HG03575 (cell line): Measurements from ENCODE around the gene ZNF12.
"Not testable (repeated sequence)": the region's sequence is repeated elsewhere in the genome, so short reads cannot be mapped to it uniquely, and the experiment has no call there.

Experiments used
- ATAC-seq: cut with Tn5 transposase; IDR thresholded peaks from one replicate; pipeline ENCODE4 v1.9.1; 2021; ENCODE audit not compliant: unreplicated experiment, insufficient number of reproducible peaks, low FRiP score; ENCODE audit errors: extremely low read depth

ZNF12 gene

GRCh38 chr7:6701860-6702259 is 4.9 kb downstream of the ZNF12 start:
- ATAC-seq, result no peak

GRCh38 chr7:6700793-6701192 is 6.0 kb downstream of the ZNF12 start:
- ATAC-seq, result no peak

- no peak for ATAC-seq
Measured at GRCh38 chr7:6691609-6692106, 15.1 kb downstream of the ZNF12 start.

DNA sequence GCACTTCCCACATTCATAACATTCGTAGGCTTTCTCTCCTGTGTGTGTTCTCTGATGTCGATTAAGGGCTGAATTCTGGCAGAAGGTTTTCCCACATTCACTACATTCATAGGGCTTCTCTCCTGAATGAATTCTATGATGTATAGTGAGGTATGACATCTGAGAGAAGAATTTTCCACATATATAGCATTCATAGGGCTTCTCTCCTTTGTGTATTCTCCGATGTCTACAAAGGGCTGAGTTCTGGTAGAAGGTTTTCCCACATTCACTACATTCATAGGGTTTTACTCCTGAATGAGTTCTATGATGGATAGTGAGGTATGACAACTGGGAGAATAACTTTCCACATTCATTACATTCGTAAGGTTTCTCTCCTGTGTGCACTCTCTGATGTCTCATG is 15.6 kb downstream of the ZNF12 start:
- no peak for ATAC-seq

- no peak for ATAC-seq
Measured at GRCh38 chr7:6680146-6680545, 26.6 kb downstream of the ZNF12 start.

DNA sequence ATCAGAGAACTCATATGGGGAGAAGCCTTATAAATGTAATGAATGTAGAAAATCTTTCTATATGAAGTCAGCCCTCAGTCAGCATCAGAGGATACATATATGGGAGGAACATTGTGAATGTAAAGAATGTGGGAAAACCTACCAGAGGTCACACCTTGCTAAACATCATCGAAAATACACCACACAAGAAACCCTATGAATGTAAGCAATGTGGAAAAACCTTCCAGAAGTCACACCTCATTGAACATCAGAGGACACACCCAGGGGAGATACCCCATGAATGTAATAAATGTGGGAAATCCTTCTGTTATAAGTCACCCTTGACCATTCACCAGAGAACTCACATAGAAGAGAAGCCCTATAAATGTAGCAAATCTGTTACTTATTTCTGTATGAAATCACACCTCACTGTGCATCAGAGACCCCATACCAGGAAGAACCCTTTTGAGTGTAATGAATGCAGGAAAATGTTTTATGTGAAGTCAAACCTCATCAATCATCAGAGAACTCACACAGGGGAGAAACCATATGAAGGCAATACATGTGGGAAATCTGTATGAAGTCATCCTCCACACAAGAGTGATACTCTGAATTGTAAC is 30.8 kb downstream of the ZNF12 start:
- ATAC-seq, result no peak

DNA sequence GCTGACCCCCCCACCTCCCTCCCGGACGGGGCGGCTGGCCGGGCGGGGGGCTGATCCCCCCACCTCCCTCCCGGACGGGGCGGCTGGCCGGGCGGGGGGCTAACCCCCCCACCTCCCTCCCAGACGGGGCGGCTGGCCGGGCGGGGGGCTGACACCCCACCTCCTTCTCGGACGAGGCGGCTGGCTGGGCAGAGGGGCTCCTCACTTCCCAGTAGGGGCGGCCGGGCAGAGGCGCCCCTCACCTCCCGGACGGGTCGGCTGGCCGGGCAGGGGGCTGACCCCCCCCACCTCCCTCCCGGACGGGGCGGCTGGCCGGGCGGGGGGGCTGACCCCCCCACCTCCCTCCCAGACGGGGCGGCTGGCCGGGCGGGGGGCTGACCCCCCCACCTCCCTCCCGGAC is 35.9 kb downstream of the ZNF12 start:
- ATAC-seq, result not testable (repeated sequence)

GRCh38 chr7:6658618-6659345 is 48.0 kb downstream of the ZNF12 start:
- ATAC-seq, result no peak

DNA sequence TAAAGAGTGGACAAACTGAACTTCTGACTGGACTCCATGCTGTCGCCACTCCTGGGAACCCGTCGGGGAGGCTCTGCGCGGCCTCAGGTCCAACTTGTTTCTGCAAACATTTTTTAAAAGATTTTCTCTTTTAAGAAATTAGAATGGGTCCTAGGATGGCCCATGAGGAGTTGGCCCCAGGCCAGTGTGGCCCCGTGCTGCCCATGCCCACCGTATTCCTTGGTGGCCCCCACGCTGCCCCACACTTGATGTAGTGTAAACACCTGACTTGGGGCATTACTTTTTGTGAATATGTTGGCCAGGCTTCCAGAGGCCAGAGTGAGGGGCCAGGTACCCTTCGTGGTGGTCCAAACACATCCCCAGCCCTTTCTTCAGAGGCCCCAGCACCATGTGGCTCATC is 50.3 kb downstream of the ZNF12 start:
- no peak for ATAC-seq

GRCh38 chr7:6655636-6656385 is 50.9 kb downstream of the ZNF12 start:
- ATAC-seq, result no peak

- no peak for ATAC-seq
Measured at GRCh38 chr7:6654842-6655610, 51.7 kb downstream of the ZNF12 start.

- no peak for ATAC-seq
Measured at GRCh38 chr7:6654113-6654841, 52.5 kb downstream of the ZNF12 start.

- no peak for ATAC-seq
Measured at GRCh38 chr7:6653071-6654003, 53.4 kb downstream of the ZNF12 start.

DNA sequence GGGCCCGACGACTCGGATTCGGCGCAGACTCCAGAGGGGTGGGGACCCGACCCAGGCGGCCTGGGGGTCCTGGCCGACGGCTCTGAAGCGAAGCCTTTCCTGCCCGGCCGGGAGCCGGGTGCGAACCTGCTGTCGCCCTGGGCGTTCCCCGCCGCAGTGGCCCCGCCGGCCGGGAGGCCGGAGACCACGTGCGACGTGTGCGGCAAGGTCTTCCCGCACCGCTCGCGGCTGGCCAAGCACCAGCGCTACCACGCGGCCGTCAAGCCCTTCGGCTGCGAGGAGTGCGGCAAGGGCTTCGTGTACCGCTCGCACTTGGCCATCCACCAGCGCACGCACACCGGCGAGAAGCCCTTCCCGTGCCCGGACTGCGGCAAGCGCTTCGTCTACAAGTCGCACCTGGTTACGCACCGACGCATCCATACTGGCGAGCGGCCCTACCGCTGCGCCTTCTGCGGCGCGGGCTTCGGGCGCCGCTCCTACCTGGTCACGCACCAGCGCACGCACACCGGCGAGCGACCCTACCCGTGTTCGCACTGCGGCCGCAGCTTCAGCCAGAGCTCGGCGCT is 54.2 kb downstream of the ZNF12 start:
- ATAC-seq, result no peak

DNA sequence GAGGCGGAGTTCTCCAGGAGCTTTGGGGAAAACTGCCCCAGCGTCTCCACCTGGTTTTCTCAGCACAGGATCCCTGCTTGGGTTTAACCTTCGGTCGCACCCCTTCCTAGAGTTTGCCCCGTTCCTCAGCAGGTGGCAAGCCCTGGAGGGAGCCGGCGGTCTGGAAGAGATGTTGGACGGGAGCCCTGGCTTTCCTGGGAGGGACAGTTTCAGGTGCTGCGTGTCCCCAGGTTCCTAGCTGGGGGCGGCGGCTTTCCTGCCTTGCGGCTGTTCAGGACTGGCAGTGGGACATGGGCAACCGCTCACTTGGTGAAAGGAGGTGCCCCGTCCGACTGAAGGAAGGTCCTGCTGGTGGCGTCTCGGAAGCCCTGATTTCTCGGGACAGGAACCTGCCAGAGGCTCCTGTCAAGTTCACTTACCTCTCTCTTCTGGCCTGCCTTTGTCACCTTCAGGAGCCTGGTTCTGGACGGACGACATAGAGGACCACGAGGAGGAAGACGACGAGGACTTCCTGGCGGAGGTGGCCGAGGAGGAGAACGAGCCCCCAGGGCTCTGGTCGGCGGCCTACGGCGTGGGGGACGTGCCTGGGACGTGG is 54.8 kb downstream of the ZNF12 start:
- ATAC-seq, result no peak

GRCh38 chr7:6650521-6651011 is 56.2 kb downstream of the ZNF12 start:
- no peak for ATAC-seq

DNA sequence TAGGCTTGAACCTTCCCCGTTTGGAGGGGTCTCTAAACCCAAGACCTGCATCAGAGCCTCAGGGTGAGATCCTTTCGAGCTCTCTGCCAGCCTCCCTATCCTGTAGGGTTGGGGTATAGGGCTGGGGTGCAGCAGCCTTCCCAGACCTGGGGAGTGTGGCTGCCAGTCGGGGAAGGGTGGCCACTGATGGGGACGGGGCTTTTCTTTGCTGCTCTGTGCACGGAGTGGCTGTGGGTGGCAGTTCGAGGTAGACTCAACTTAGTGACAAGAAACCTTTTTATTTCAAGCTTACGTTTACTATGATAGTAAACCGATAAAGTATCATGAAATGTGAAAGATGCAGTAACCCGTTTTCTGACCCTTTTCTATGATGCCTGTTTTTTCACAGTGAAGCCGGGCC is 56.7 kb downstream of the ZNF12 start:
- no peak for ATAC-seq
